NB4 (cell line): ENCODE data around the gene STK10.

Source experiments
- CTCF ChIP-seq: IDR thresholded peaks from one replicate; pipeline ENCODE4 v1.5.1; 2012; ENCODE audit warnings: low read depth, low read length
- MAX ChIP-seq: IDR thresholded peaks from 2 replicates; pipeline ENCODE4 v1.6.1; 2011; ENCODE audit warnings: low read depth, low read length
- MYC ChIP-seq: IDR thresholded peaks from 2 replicates; pipeline ENCODE4 v1.6.1; 2011; ENCODE audit warnings: low read depth, low read length
- POLR2A ChIP-seq: IDR thresholded peaks from 2 replicates; pipeline ENCODE4 v1.6.1; 2011; ENCODE audit warnings: mild to moderate bottlenecking; ENCODE audit not compliant: insufficient read length; ENCODE audit errors: extremely low read depth

GRCh38 chr5:172133359-172134029 is 54.5 kb downstream of the STK10 start:
- TF ChIP-seq CTCF (no peak), POLR2A (no peak), MYC (peak; percentile 90), MAX (peak; percentile 91)
